Nephron (organoid): ENCODE data around the gene FAM13A.

Experiments used
- H3K27ac Mint-ChIP-seq, 3 experiments: 2 replicates each; pipeline ENCODE4 v1.8.0; 2020; ENCODE audit warnings: mixed read lengths in 3 of 3, mild to moderate bottlenecking in 2 of 3, moderate library complexity in 1 of 3
- H3K27me3 Mint-ChIP-seq: 2 replicates; pipeline ENCODE4 v1.8.0; 2021; ENCODE audit warnings: low read depth, mild to moderate bottlenecking, moderate library complexity, mixed read lengths
- H3K36me3 Mint-ChIP-seq: 2 replicates; pipeline ENCODE4 v1.8.0; 2020; ENCODE audit warnings: low read depth, mixed read lengths
- H3K4me1 Mint-ChIP-seq: 2 replicates; pipeline ENCODE4 v1.8.0; 2020; ENCODE audit warnings: mixed read lengths
- H3K4me3 Mint-ChIP-seq, 3 experiments: 2 replicates each; pipeline ENCODE4 v1.8.0; 2020; ENCODE audit warnings: mild to moderate bottlenecking in 3 of 3, mixed read lengths in 3 of 3, moderate library complexity in 2 of 3
- H3K9me3 Mint-ChIP-seq: 2 replicates; pipeline ENCODE4 v1.8.0; 2020; ENCODE audit warnings: mixed read lengths
- TF ChIP-seq, protein P1 (sequence below), 3 experiments: fragments of 200-600 bp; sonication (generic); IDR thresholded peaks; one replicate each; pipeline ENCODE4 v1.5.0; 2021; ENCODE audit warnings: antibody characterized with exemption in 3 of 3; ENCODE audit not compliant: unreplicated experiment in 3 of 3

Gene FAM13A

DNA sequence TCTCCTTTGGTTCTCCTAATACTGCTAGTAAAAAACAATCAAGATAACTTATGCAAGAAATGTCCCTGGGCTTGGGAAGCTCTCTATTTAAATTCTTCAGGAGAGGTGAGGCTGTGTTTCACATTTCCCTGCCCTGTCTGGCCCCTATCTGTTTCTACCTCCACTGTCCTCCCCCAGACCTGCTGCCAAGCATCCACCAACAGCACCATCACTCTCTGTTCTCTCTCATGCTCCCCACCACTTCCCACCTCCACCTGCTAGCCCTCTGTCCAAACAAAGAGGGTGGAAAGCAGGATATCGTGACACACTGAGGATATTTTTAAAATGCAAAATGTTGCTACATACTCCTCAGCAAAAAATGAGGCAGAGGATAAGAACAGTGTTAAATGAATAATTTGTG lies 271.0 kb downstream of the FAM13A start:
- Mint-ChIP-seq H3K27me3 (no peaks in the 10 kb centered on the region), H3K4me1 (no peaks in the 10 kb centered on the region), H3K36me3 (peaks cover 57% of the 10 kb centered on the region), H3K27ac (no peak overlapping the region), H3K9me3 (no peaks in the 10 kb centered on the region), H3K4me3 (no peak overlapping the region)
- TF ChIP-seq, protein P1, sequence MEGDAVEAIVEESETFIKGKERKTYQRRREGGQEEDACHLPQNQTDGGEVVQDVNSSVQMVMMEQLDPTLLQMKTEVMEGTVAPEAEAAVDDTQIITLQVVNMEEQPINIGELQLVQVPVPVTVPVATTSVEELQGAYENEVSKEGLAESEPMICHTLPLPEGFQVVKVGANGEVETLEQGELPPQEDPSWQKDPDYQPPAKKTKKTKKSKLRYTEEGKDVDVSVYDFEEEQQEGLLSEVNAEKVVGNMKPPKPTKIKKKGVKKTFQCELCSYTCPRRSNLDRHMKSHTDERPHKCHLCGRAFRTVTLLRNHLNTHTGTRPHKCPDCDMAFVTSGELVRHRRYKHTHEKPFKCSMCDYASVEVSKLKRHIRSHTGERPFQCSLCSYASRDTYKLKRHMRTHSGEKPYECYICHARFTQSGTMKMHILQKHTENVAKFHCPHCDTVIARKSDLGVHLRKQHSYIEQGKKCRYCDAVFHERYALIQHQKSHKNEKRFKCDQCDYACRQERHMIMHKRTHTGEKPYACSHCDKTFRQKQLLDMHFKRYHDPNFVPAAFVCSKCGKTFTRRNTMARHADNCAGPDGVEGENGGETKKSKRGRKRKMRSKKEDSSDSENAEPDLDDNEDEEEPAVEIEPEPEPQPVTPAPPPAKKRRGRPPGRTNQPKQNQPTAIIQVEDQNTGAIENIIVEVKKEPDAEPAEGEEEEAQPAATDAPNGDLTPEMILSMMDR (IDR thresholded peaks at IDR 0.05; ENCODE audit: unreplicated experiment in 3 of 3): no peak

GRCh38 chr4:88780389-88780788 lies 276.6 kb downstream of the FAM13A start:
- Mint-ChIP-seq H3K4me1 (peaks cover 4% of the 10 kb centered on the region), H3K9me3 (no peaks in the 10 kb centered on the region), H3K4me3 (no peak overlapping the region), H3K36me3 (peaks cover 25% of the 10 kb centered on the region), H3K27ac (peak overlapping the region; percentile 24 to 62 (median 32)), H3K27me3 (no peaks in the 10 kb centered on the region)
- TF ChIP-seq, protein P1 (IDR thresholded peaks at IDR 0.05; ENCODE audit: unreplicated experiment in 3 of 3): no peak

DNA sequence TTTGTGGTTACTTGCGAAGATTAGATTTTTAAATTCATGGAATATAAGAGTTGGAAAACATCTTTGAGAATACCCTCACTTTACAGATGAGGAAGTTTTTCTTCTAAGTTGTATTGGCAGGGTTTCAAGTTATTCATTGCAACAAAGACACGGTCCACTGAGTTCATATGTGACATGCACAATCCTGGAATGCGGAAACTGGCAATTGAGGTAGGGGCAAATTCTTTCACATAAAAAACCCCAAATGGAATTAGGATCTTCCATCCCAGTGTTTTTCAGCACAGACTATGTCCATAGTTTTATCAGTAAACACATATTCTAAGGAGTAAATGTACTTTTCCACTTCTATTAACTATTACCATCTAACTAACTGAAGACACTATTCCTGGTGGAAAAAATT lies 277.6 kb downstream of the FAM13A start:
- Mint-ChIP-seq H3K9me3 (no peaks in the 10 kb centered on the region), H3K27me3 (no peaks in the 10 kb centered on the region), H3K4me1 (peaks cover 4% of the 10 kb centered on the region), H3K27ac (peak overlapping the region in 1 of 3 experiments; percentile 79), H3K36me3 (peaks cover 31% of the 10 kb centered on the region), H3K4me3 (no peak overlapping the region)
- TF ChIP-seq, protein P1 (IDR thresholded peaks at IDR 0.05; ENCODE audit: unreplicated experiment in 3 of 3): no peak

GRCh38 chr4:88775529-88775928 lies 281.5 kb downstream of the FAM13A start:
- Mint-ChIP-seq H3K9me3 (no peaks in the 10 kb centered on the region), H3K4me1 (peaks cover 4% of the 10 kb centered on the region), H3K4me3 (no peak overlapping the region), H3K27me3 (no peaks in the 10 kb centered on the region), H3K27ac (no peak overlapping the region), H3K36me3 (peaks cover 43% of the 10 kb centered on the region)
- TF ChIP-seq, protein P1 (IDR thresholded peaks at IDR 0.05; ENCODE audit: unreplicated experiment in 3 of 3): no peak

GRCh38 chr4:88775026-88775425 lies 282.0 kb downstream of the FAM13A start:
- Mint-ChIP-seq H3K36me3 (peaks cover 38% of the 10 kb centered on the region), H3K4me3 (no peak overlapping the region), H3K9me3 (no peaks in the 10 kb centered on the region), H3K27ac (no peak overlapping the region), H3K4me1 (peaks cover under 1% of the 10 kb centered on the region), H3K27me3 (no peaks in the 10 kb centered on the region)
- TF ChIP-seq, protein P1 (IDR thresholded peaks at IDR 0.05; ENCODE audit: unreplicated experiment in 3 of 3): no peak

- H3K27ac Mint-ChIP-seq: no peak overlapping the region
- TF ChIP-seq, protein P1 (IDR thresholded peaks at IDR 0.05; ENCODE audit: unreplicated experiment in 3 of 3): no peak
- H3K27me3 Mint-ChIP-seq: no peaks in the 10 kb centered on the region
- H3K4me1 Mint-ChIP-seq: no peaks in the 10 kb centered on the region
- no peaks in the 10 kb centered on the region for H3K9me3 Mint-ChIP-seq
- H3K36me3 Mint-ChIP-seq: peaks cover 57% of the 10 kb centered on the region
- H3K4me3 Mint-ChIP-seq: no peak overlapping the region
Measured at GRCh38 chr4:88771883-88772450, 285.0 kb downstream of the FAM13A start.
